ENCODE results near the gene KCNN2. TPM values are rescaled to one million over a fixed set of nuclear protein-coding genes. Genes with fewer than 3 reads are reported as not detected.
A peak's percentile ranks its signal among the peaks of the same experiment; 100 is the strongest.

KCNN2 gene
- total and polyA plus RNA-seq, 4 donors, result 0.09 to 4.6 (median 3.0) TPM

GRCh38 chr5:114411380-114411931, 49.6 kb downstream of the KCNN2 start:
- WGBS, result 72% methylated on average over 3 of the region's 3 CpGs
- no peak overlapping the region for H3K4me3 ChIP-seq (ENCODE audit: low read depth in 1 of 3, low read length in 3 of 3)
- no peak for DNase-seq (ENCODE audit: low spot score)
- peaks cover 8 to 73% (median 57%) of the 10 kb centered on the region in 4 donors for H3K4me1 ChIP-seq (ENCODE audit: control insufficient read depth in 4 of 4, insufficient read depth in 4 of 4, low read length in 3 of 4)
- TF ChIP-seq FOXA2 (IDR thresholded peaks at IDR 0.05), result no peak
- TF ChIP-seq HNF4G (IDR thresholded peaks at IDR 0.05), result peak; percentile 28
- no peak for TF ChIP-seq SP1 (IDR thresholded peaks at IDR 0.05)
- no peak for TF ChIP-seq GABPA (IDR thresholded peaks at IDR 0.05 in 1 of 2, conservative IDR thresholded peaks at IDR 0.05 in 1 of 2)
- TF ChIP-seq, protein P1, sequence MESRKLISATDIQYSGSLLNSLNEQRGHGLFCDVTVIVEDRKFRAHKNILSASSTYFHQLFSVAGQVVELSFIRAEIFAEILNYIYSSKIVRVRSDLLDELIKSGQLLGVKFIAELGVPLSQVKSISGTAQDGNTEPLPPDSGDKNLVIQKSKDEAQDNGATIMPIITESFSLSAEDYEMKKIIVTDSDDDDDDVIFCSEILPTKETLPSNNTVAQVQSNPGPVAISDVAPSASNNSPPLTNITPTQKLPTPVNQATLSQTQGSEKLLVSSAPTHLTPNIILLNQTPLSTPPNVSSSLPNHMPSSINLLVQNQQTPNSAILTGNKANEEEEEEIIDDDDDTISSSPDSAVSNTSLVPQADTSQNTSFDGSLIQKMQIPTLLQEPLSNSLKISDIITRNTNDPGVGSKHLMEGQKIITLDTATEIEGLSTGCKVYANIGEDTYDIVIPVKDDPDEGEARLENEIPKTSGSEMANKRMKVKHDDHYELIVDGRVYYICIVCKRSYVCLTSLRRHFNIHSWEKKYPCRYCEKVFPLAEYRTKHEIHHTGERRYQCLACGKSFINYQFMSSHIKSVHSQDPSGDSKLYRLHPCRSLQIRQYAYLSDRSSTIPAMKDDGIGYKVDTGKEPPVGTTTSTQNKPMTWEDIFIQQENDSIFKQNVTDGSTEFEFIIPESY (IDR thresholded peaks at IDR 0.05), result no peak
- no peak for TF ChIP-seq RAD21 (IDR thresholded peaks at IDR 0.05)
- TF ChIP-seq TAF1 (conservative IDR thresholded peaks at IDR 0.05), result no peak
- TF ChIP-seq FOXA1 (IDR thresholded peaks at IDR 0.05), result no peak
- TF ChIP-seq HNF4A (conservative IDR thresholded peaks at IDR 0.05), result peak; percentile 62 to 75
- H3K9ac ChIP-seq (ENCODE audit: low read depth in 1 of 2, low read length in 2 of 2), result no peak overlapping the region
- no peaks in the 10 kb centered on the region for H3K9me3 ChIP-seq (ENCODE audit: control insufficient read depth in 4 of 4, low read length in 3 of 4)
- H3K27me3 ChIP-seq (ENCODE audit: control insufficient read depth in 4 of 4, insufficient read depth in 4 of 4, low read length in 3 of 4), result no peaks in the 10 kb centered on the region
- H3K36me3 ChIP-seq (ENCODE audit: control insufficient read depth in 4 of 4, insufficient read depth in 3 of 4, low read depth in 1 of 4, low read length in 3 of 4), result no peaks in the 10 kb centered on the region
- H3K27ac ChIP-seq (ENCODE audit: low read depth in 1 of 2, low read length in 2 of 2), result no peak overlapping the region

DNA sequence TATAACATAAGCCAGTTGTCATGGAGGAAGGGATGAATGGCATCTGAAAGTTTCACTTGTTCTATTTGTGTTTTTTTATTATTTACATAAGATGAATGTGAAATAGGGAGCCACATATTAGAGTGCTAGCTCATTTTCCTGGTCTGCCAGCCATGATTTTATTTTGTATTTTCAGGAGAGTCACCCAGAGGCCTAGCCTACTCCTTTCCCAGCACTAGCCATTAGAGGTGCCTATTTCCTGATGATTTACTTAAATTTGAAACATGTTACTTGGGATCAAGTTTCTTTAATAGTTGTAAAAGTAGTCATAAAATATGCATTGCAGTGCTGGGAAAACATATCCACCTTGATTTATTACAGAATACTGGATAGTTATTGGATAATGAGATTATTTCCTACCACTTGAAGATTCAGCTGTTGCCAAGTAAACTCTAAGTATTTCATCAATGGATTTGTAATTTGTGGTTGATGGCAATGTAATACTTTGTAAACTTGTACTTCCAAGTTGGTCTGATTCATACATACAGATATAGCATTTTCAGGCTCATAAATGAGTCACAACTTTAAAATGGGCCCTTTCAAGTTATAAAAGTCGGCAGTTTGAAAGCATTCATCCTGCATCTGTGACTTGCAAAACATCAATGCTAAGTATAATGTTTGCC, 50.8 kb downstream of the KCNN2 start:
- TF ChIP-seq MAX (IDR thresholded peaks at IDR 0.05), result no peak
- TF ChIP-seq, protein P1 (IDR thresholded peaks at IDR 0.05), result no peak
- no peak for TF ChIP-seq YY1 (IDR thresholded peaks at IDR 0.05)
- TF ChIP-seq EGR1 (IDR thresholded peaks at IDR 0.05; ENCODE audit: low read depth in 2 of 2), result no peak
- TF ChIP-seq NR2F2 (IDR thresholded peaks at IDR 0.05), result no peak
- TF ChIP-seq, protein P2, sequence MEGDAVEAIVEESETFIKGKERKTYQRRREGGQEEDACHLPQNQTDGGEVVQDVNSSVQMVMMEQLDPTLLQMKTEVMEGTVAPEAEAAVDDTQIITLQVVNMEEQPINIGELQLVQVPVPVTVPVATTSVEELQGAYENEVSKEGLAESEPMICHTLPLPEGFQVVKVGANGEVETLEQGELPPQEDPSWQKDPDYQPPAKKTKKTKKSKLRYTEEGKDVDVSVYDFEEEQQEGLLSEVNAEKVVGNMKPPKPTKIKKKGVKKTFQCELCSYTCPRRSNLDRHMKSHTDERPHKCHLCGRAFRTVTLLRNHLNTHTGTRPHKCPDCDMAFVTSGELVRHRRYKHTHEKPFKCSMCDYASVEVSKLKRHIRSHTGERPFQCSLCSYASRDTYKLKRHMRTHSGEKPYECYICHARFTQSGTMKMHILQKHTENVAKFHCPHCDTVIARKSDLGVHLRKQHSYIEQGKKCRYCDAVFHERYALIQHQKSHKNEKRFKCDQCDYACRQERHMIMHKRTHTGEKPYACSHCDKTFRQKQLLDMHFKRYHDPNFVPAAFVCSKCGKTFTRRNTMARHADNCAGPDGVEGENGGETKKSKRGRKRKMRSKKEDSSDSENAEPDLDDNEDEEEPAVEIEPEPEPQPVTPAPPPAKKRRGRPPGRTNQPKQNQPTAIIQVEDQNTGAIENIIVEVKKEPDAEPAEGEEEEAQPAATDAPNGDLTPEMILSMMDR (IDR thresholded peaks at IDR 0.05; ENCODE audit: low read depth, low read length, missing input control), result no peak
- TF ChIP-seq RXRA (IDR thresholded peaks at IDR 0.05), result no peak
- TF ChIP-seq RAD21 (IDR thresholded peaks at IDR 0.05), result no peak
- no peak for TF ChIP-seq FOXA1 (IDR thresholded peaks at IDR 0.05)
- TF ChIP-seq TAF1 (conservative IDR thresholded peaks at IDR 0.05), result no peak
- TF ChIP-seq JUND (IDR thresholded peaks at IDR 0.05), result no peak
- no peak for TF ChIP-seq SP1 (IDR thresholded peaks at IDR 0.05)
- no peak for TF ChIP-seq GABPA (IDR thresholded peaks at IDR 0.05 in 1 of 2, conservative IDR thresholded peaks at IDR 0.05 in 1 of 2)
- TF ChIP-seq, protein P3, sequence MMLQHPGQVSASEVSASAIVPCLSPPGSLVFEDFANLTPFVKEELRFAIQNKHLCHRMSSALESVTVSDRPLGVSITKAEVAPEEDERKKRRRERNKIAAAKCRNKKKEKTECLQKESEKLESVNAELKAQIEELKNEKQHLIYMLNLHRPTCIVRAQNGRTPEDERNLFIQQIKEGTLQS (IDR thresholded peaks at IDR 0.05), result no peak
- no peak for TF ChIP-seq HNF4G (IDR thresholded peaks at IDR 0.05)
- no peak for TF ChIP-seq HNF4A (conservative IDR thresholded peaks at IDR 0.05)
- no peak for TF ChIP-seq REST (IDR thresholded peaks at IDR 0.05)
- TF ChIP-seq FOXA2 (IDR thresholded peaks at IDR 0.05), result no peak
- no peak overlapping the region for H3K4me3 ChIP-seq (ENCODE audit: low read depth in 1 of 3, low read length in 3 of 3)
- no peak overlapping the region for H3K27ac ChIP-seq (ENCODE audit: low read depth in 1 of 2, low read length in 2 of 2)
- H3K4me1 ChIP-seq (ENCODE audit: control insufficient read depth in 4 of 4, insufficient read depth in 4 of 4, low read length in 3 of 4), result peaks cover 9 to 80% (median 59%) of the 10 kb centered on the region in 4 donors
- DNase-seq (ENCODE audit: low spot score), result no peak
- no peaks in the 10 kb centered on the region for H3K36me3 ChIP-seq (ENCODE audit: control insufficient read depth in 4 of 4, insufficient read depth in 3 of 4, low read depth in 1 of 4, low read length in 3 of 4)
- H3K9ac ChIP-seq (ENCODE audit: low read depth in 1 of 2, low read length in 2 of 2), result no peak overlapping the region
- H3K27me3 ChIP-seq (ENCODE audit: control insufficient read depth in 4 of 4, insufficient read depth in 4 of 4, low read length in 3 of 4), result no peaks in the 10 kb centered on the region
- WGBS, result 67% methylated on average over 1 of the region's 1 CpG
- no peaks in the 10 kb centered on the region for H3K9me3 ChIP-seq (ENCODE audit: control insufficient read depth in 4 of 4, low read length in 3 of 4)
